ENCODE data around the gene ABCA9.

Gene ABCA9

DNA sequence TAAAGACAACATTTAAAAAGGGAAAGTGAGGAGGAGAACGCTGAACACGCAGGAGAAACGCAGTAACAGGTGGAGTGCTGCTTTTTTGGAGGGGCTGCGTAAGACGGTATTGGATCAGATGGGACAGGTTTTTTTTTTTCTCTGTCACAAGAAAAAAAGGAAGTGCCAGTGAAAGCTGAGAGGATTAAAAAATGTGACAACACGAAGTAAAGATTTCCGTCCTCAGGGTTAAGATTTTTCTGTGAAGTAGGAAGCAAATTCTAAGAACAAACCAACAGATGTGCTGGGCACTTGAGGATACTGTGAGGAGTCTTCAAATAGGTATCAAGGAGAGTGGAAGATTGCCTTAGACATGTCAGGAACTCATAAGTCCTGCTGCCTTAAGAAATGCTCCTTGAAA lies 5.8 kb upstream of the ABCA9 start:
- WGBS, 2 experiments, result 93 to 95% methylated on average over 7 of the region's 7 CpGs
- H3K36me3 ChIP-seq (ENCODE audit: control insufficient read depth, insufficient read depth, low read length), result no peaks in the 10 kb centered on the region
- H3K9me3 ChIP-seq (ENCODE audit: control insufficient read depth, low read length), result no peaks in the 10 kb centered on the region

DNA sequence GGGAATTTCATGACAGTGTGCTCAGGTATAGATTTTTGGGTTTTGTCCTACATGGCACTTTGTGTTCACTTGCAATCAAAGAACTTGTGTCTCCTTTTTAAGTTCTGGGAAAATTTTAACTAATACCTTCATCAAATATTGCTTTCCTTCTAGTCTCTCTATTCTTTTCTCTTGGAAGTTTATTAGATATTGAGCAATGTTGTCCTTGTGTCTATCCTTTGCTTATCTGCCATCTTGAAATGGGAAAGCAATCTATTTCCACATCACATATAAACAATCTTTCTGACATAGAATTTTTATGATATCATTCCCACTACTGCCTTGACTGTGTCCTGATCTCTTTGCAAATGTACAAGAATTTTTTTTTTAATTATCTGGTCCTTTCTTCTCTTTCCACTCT lies 4.4 kb upstream of the ABCA9 start:
- H3K4me3 ChIP-seq (ENCODE audit: insufficient read depth, low read depth, low read length), result no peak overlapping the region
- H3K36me3 ChIP-seq (ENCODE audit: control insufficient read depth, insufficient read depth, low read length), result no peaks in the 10 kb centered on the region
- H3K27ac ChIP-seq (ENCODE audit: insufficient read depth, low read depth, low read length, poor library complexity, severe bottlenecking), result no peak overlapping the region
- no peaks in the 10 kb centered on the region for H3K27me3 ChIP-seq (ENCODE audit: control insufficient read depth, insufficient read depth, low read length, poor library complexity, severe bottlenecking)
- H3K4me1 ChIP-seq (ENCODE audit: control insufficient read depth, insufficient read depth, low read length), result peaks cover 8% of the 10 kb centered on the region
- no peaks in the 10 kb centered on the region for H3K9me3 ChIP-seq (ENCODE audit: control insufficient read depth, low read length)

More for the DNA sequence above, 5.8 kb upstream of the ABCA9 start:
- Histone ChIP-seq H3K27ac (ENCODE audit: insufficient read depth, low read depth, low read length, poor library complexity, severe bottlenecking) (no peak overlapping the region), H3K4me3 (ENCODE audit: insufficient read depth, low read depth, low read length) (no peak overlapping the region), H3K4me1 (ENCODE audit: control insufficient read depth, insufficient read depth, low read length) (peaks cover 8% of the 10 kb centered on the region), H3K27me3 (ENCODE audit: control insufficient read depth, insufficient read depth, low read length, poor library complexity, severe bottlenecking) (no peaks in the 10 kb centered on the region)

DNA sequence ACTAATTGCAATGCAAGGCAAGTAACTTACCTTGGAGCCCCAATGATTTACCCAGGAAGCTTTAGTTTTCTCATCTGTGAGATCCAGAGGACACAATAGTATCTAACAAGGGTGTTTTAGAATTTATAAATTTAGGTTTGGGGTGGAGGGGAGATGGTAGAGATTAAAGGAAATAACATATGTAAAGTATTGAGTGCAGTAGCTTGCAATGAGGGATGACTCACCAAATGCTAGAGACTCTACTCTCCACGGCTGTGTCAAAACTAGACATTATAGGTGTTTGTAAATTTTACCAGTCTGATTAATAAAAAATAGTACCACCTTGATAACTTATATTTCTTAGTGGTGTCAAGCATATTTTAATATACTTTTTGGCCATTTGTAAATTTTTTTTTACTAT lies 3.7 kb upstream of the ABCA9 start:
- WGBS, 2 experiments, result 80% methylated on average over 1 of the region's 1 CpG; no CpG with 5 or more reads in 1 of the 2 experiments
- H3K4me3 ChIP-seq (ENCODE audit: insufficient read depth, low read depth, low read length), result no peak overlapping the region
- no peak overlapping the region for H3K27ac ChIP-seq (ENCODE audit: insufficient read depth, low read depth, low read length, poor library complexity, severe bottlenecking)
- no peaks in the 10 kb centered on the region for H3K9me3 ChIP-seq (ENCODE audit: control insufficient read depth, low read length)
- H3K27me3 ChIP-seq (ENCODE audit: control insufficient read depth, insufficient read depth, low read length, poor library complexity, severe bottlenecking), result no peaks in the 10 kb centered on the region
- no peaks in the 10 kb centered on the region for H3K36me3 ChIP-seq (ENCODE audit: control insufficient read depth, insufficient read depth, low read length)
- H3K4me1 ChIP-seq (ENCODE audit: control insufficient read depth, insufficient read depth, low read length), result peaks cover 6% of the 10 kb centered on the region

DNA sequence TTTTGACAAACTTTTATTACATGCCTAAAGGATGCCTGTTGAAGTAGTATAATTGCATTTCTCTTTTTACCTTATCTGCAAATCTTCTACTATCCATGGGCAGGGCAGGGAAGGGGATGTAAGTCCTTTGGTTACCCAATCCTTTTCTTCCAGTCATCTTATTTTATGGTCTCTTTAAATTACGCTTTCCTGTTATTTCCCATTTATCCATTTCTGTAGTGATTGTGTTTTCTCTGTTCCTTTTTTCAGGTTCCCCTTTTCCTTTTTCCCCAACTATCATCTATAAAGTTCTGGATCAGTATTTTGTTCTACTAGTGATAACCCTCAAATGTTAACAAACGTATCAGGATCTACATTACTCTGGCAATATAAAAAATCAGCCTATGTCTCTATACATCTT lies 3.3 kb upstream of the ABCA9 start:
- Histone ChIP-seq H3K4me3 (ENCODE audit: insufficient read depth, low read depth, low read length) (no peak overlapping the region), H3K27ac (ENCODE audit: insufficient read depth, low read depth, low read length, poor library complexity, severe bottlenecking) (no peak overlapping the region)
- WGBS, 2 experiments, result 88 to 94% methylated on average over 1 to 2 of the region's 2 CpGs

DNA sequence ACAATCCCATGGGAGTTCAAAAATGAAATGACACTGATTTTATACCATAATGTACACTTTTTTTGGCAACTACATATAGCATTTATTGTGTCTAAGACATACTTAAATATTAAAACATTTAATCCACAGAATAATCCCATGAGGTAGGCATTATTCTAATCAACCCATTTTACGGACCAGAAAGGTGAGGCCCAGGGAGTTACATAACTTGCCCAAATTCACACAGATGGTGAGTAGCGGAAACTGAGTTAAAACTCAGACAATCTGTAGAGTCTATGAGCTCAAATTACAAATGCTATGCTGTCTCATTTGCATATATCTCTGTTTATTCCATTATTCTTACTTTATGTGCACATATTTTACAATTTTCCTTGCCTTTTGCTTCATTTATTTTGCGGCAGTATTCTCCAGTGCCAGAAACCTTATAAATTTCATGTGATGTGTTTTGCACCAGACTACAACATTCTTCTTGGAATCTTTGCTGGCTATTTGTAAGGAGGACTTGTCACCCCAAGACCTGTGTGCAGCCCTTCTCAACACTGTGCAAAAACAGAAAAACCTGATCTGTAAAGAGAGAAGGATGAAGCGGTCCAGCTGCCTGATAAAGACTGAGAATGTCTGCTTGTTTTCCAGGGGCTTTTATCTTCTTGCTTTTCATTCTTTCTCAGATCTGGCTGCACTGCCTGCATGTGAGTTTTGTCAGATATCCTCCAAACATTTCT lies 2.3 kb upstream of the ABCA9 start:
- Histone ChIP-seq H3K4me3 (ENCODE audit: insufficient read depth, low read depth, low read length) (no peak overlapping the region), H3K27me3 (ENCODE audit: control insufficient read depth, insufficient read depth, low read length, poor library complexity, severe bottlenecking) (no peaks in the 10 kb centered on the region), H3K9me3 (ENCODE audit: control insufficient read depth, low read length) (no peaks in the 10 kb centered on the region), H3K36me3 (ENCODE audit: control insufficient read depth, insufficient read depth, low read length) (no peaks in the 10 kb centered on the region), H3K27ac (ENCODE audit: insufficient read depth, low read depth, low read length, poor library complexity, severe bottlenecking) (no peak overlapping the region), H3K4me1 (ENCODE audit: control insufficient read depth, insufficient read depth, low read length) (no peaks in the 10 kb centered on the region)
- WGBS, 2 experiments, result 89 to 95% methylated on average over 4 of the region's 4 CpGs

More for the DNA sequence above, 3.3 kb upstream of the ABCA9 start:
- Histone ChIP-seq H3K9me3 (ENCODE audit: control insufficient read depth, low read length) (no peaks in the 10 kb centered on the region), H3K36me3 (ENCODE audit: control insufficient read depth, insufficient read depth, low read length) (no peaks in the 10 kb centered on the region), H3K27me3 (ENCODE audit: control insufficient read depth, insufficient read depth, low read length, poor library complexity, severe bottlenecking) (no peaks in the 10 kb centered on the region), H3K4me1 (ENCODE audit: control insufficient read depth, insufficient read depth, low read length) (peaks cover 2% of the 10 kb centered on the region)

DNA sequence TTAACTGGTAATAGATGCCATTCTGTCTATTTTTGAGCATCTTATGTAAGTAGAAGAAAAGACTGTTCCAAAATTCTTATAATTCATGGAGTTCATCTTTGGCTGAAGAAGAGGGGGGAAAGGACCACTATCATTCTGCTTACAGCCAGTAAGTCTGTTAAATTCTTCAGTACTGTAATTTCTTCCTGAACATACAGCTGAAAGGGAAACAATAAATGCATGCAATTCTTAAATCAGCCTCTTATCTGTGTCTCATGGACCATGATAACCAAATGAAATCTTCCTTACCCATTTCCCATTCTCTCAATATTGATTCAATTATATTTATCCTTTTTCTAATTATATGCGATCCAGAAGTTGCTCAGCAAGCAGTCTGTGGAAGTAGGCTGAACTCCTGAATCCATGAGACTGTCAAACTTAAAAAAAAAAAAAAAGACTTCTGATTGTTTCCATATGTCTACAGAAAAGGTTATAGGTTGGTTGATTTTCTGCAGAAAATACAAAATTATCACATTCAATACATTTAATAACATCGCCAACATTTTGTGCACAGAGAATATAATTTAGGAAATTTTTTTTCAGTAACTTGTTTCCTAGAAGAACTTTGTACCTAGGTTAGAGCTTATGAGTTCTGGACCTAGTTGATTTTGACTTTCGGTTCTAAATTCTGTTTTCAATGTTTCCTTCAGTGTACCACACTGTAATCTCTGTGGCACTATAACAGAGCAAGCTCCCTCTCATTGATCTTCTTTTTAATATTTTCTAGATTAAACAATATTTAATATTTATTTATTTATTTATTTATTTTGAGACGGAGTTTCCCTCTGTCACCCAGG lies 1.2 kb upstream of the ABCA9 start:
- Histone ChIP-seq H3K27me3 (ENCODE audit: control insufficient read depth, insufficient read depth, low read length, poor library complexity, severe bottlenecking) (no peaks in the 10 kb centered on the region), H3K9me3 (ENCODE audit: control insufficient read depth, low read length) (no peaks in the 10 kb centered on the region), H3K4me3 (ENCODE audit: insufficient read depth, low read depth, low read length) (no peak overlapping the region), H3K4me1 (ENCODE audit: control insufficient read depth, insufficient read depth, low read length) (no peaks in the 10 kb centered on the region), H3K36me3 (ENCODE audit: control insufficient read depth, insufficient read depth, low read length) (no peaks in the 10 kb centered on the region), H3K27ac (ENCODE audit: insufficient read depth, low read depth, low read length, poor library complexity, severe bottlenecking) (no peak overlapping the region)
- 94 to 95% methylated on average over 3 of the region's 4 CpGs for WGBS, 2 experiments

DNA sequence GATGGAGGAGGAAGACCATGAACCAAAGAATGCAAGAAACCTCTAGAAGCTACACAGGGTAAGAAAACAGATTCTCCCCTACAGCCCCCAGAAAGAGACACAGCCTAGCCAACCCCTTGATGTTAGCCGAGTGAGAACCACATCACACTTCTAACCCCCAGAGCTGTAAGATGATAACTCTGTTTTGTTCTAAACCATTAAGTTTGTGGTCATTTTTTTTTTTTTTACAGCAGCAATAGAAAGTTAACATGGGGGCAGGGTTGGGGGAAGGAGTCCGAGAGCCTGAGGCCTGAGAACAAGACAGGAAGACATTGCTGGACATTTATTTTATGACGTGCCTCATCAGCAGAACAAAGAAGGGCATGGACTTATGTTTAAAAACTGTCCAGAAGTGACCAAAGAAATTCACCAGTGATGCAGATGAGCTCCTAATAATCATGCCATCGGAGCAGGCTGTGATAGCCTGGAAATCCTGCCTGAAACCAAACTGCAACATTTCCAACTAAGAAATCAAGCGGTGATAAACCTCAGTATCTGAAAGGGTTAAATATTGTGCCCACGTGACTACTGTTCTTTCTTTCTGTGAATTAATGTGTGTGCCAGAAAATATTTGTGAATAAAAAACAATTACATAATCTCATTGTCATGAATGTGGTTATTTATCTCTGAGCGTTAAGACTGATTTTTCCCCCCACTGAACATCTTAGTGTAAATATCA lies 1.1 kb downstream of the ABCA9 start:
- H3K27ac ChIP-seq (ENCODE audit: insufficient read depth, low read depth, low read length, poor library complexity, severe bottlenecking), result no peak overlapping the region
- no peaks in the 10 kb centered on the region for H3K9me3 ChIP-seq (ENCODE audit: control insufficient read depth, low read length)
- H3K4me3 ChIP-seq (ENCODE audit: insufficient read depth, low read depth, low read length), result no peak overlapping the region
- WGBS, 2 experiments, result 88 to 95% methylated on average over 5 to 6 of the region's 7 CpGs
- H3K36me3 ChIP-seq (ENCODE audit: control insufficient read depth, insufficient read depth, low read length), result no peaks in the 10 kb centered on the region
- no peaks in the 10 kb centered on the region for H3K27me3 ChIP-seq (ENCODE audit: control insufficient read depth, insufficient read depth, low read length, poor library complexity, severe bottlenecking)
- H3K4me1 ChIP-seq (ENCODE audit: control insufficient read depth, insufficient read depth, low read length), result no peaks in the 10 kb centered on the region

DNA sequence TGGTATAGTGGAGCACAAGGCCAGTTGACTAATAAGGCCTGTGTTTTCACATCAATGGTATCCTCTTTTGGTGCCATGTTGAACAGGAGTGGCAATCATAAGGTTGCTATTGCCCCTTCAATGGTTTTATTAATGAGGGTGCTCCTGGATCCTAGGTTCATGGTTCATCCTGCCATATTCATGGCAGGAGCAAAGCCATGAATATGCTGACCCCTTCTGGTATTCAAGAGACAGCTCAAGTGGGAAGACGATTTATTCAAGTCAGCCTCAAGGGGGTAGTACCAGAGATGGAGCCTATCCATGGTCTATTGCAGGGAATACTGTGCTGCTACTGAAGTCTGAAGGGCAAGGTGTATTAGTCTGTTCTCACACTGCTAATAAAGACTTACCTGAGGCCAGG lies 2.6 kb downstream of the ABCA9 start:
- no peaks in the 10 kb centered on the region for H3K27me3 ChIP-seq (ENCODE audit: control insufficient read depth, insufficient read depth, low read length, poor library complexity, severe bottlenecking)
- H3K4me3 ChIP-seq (ENCODE audit: insufficient read depth, low read depth, low read length), result no peak overlapping the region
- 85 to 91% methylated on average over 1 of the region's 1 CpG for WGBS, 2 experiments
- no peaks in the 10 kb centered on the region for H3K36me3 ChIP-seq (ENCODE audit: control insufficient read depth, insufficient read depth, low read length)
- no peak overlapping the region for H3K27ac ChIP-seq (ENCODE audit: insufficient read depth, low read depth, low read length, poor library complexity, severe bottlenecking)
- no peaks in the 10 kb centered on the region for H3K9me3 ChIP-seq (ENCODE audit: control insufficient read depth, low read length)
- no peaks in the 10 kb centered on the region for H3K4me1 ChIP-seq (ENCODE audit: control insufficient read depth, insufficient read depth, low read length)

DNA sequence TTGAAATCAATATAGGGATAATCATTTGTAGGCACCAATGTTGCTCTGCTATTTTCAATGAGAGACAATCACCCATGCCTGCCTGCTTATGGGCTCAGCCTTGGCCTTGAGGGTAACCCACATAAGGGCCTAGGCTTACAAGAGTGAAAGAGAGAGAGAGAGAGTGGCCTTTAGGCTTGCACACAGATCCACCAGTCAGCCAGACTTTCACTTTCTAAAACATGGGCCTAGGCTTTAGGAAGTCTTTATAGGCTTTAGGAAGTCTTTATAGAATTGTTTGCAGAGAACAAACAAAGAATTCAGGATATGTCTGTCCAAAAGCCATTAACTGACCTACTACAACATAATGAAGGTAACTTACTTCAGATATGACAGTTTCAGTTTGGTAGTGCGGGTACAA lies 3.4 kb downstream of the ABCA9 start:
- 100% methylated on average over 1 of the region's 1 CpG; no CpG with 5 or more reads in 1 of the 2 experiments for WGBS, 2 experiments

More for the DNA sequence above, 3.4 kb downstream of the ABCA9 start:
- Histone ChIP-seq H3K27me3 (ENCODE audit: control insufficient read depth, insufficient read depth, low read length, poor library complexity, severe bottlenecking) (no peaks in the 10 kb centered on the region), H3K4me3 (ENCODE audit: insufficient read depth, low read depth, low read length) (no peak overlapping the region), H3K9me3 (ENCODE audit: control insufficient read depth, low read length) (no peaks in the 10 kb centered on the region), H3K4me1 (ENCODE audit: control insufficient read depth, insufficient read depth, low read length) (no peaks in the 10 kb centered on the region), H3K27ac (ENCODE audit: insufficient read depth, low read depth, low read length, poor library complexity, severe bottlenecking) (no peak overlapping the region), H3K36me3 (ENCODE audit: control insufficient read depth, insufficient read depth, low read length) (no peaks in the 10 kb centered on the region)

All from ectodermal cell (in vitro differentiated cells).